Measurements from ENCODE around the gene BCL2L13. TPM values are rescaled to one million over a fixed set of nuclear protein-coding genes. Genes with fewer than 3 reads are reported as not detected.

Gene BCL2L13
- total RNA-seq, 4 donors from 2014 or later, result 59.7 to 85.7 (median 64.8) TPM

- TF ChIP-seq, protein P1, sequence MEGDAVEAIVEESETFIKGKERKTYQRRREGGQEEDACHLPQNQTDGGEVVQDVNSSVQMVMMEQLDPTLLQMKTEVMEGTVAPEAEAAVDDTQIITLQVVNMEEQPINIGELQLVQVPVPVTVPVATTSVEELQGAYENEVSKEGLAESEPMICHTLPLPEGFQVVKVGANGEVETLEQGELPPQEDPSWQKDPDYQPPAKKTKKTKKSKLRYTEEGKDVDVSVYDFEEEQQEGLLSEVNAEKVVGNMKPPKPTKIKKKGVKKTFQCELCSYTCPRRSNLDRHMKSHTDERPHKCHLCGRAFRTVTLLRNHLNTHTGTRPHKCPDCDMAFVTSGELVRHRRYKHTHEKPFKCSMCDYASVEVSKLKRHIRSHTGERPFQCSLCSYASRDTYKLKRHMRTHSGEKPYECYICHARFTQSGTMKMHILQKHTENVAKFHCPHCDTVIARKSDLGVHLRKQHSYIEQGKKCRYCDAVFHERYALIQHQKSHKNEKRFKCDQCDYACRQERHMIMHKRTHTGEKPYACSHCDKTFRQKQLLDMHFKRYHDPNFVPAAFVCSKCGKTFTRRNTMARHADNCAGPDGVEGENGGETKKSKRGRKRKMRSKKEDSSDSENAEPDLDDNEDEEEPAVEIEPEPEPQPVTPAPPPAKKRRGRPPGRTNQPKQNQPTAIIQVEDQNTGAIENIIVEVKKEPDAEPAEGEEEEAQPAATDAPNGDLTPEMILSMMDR (IDR thresholded peaks at IDR 0.05), result no peak
- ATAC-seq (ENCODE audit: low FRiP score) (no peak), DNase-seq (ENCODE audit: low spot score) (no peak)
These were observed 33.9 kb downstream of the BCL2L13 start for GRCh38 chr22:17672417-17672991.

- DNase-seq (ENCODE audit: low spot score), result no peak
- ATAC-seq (ENCODE audit: low FRiP score), result no peak
- TF ChIP-seq, protein P1 (IDR thresholded peaks at IDR 0.05), result no peak
These were observed 35.6 kb downstream of the BCL2L13 start for GRCh38 chr22:17674152-17674551.

DNA sequence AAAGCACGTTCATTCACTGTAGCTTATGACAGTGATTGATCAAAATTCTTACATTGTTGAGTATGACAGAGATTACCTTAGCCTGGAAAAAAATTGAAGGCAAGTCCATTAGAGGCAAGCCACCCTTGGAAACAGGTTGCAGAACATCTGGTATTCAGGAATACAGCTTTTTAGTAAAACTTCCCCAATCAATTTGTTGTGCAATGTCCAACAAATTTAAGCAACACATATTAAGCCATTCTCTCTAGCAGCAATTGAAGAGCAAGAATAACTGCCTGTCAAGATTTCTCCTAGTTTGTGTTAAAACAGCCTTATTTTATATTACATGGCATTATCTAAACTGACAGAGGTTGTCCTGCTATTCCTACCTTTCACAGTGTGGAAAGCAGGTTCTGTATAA lies 37.0 kb downstream of the BCL2L13 start:
- no peak for DNase-seq (ENCODE audit: low spot score)
- ATAC-seq (ENCODE audit: low FRiP score), result no peak
- TF ChIP-seq, protein P1 (IDR thresholded peaks at IDR 0.05), result no peak

GRCh38 chr22:17678817-17679385 lies 40.3 kb downstream of the BCL2L13 start:
- TF ChIP-seq, protein P1 (IDR thresholded peaks at IDR 0.05), result no peak
- DNase-seq (ENCODE audit: low spot score), result no peak
- ATAC-seq (ENCODE audit: low FRiP score), result no peak

GRCh38 chr22:17684245-17684644 lies 45.7 kb downstream of the BCL2L13 start:
- no peak for ATAC-seq (ENCODE audit: low FRiP score)
- TF ChIP-seq, protein P1 (IDR thresholded peaks at IDR 0.05), result no peak

DNA sequence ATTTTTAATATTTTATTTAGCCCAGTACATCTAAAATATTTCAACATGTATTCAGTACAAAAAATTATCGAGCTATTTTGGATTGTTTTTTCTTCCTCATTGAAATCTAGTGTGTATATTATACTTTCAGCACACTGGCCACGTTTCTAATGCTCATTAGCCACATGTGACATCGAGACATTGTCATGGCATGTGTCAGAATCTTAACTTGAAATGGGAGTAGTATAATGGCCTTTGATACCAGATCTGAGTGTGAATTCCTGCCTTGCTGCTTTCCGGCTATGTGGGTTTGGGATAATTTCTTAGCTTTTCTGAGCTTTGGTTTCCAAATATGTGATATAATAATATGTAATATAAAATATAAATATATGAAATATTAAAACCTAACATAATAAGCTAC lies 54.3 kb downstream of the BCL2L13 start:
- no peak for ATAC-seq (ENCODE audit: low FRiP score)
- no peak for DNase-seq (ENCODE audit: low spot score)
- TF ChIP-seq, protein P1 (IDR thresholded peaks at IDR 0.05), result no peak

More at GRCh38 chr22:17684245-17684644, 45.7 kb downstream of the BCL2L13 start:
- no peak for DNase-seq (ENCODE audit: low spot score)

GRCh38 chr22:17694193-17694592 lies 55.6 kb downstream of the BCL2L13 start:
- ATAC-seq (ENCODE audit: low FRiP score) (no peak), DNase-seq (ENCODE audit: low spot score) (no peak)
- TF ChIP-seq, protein P1 (IDR thresholded peaks at IDR 0.05), result no peak
